Measurements from ENCODE around the gene EN1.

The EN1 gene

DNA sequence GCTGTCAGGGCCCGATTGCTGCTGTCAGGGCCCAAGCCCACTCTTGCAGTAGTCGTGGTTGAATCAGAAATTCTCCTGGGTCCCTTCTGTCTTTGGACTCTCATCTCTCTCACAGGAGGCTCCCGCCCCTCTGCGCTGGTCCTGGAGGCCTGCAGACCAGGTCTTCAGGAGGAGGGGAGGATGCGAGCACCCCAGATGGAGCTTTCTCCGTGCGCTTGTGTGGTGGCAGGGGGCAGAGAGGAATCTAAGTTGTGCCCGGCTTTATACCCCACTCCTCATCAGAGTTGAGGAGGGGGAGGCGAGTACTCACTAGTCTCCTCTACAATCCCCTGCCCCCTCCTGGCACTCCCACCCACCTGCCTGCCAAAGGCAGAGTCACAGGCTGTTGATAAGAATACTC is 10.4 kb downstream of the EN1 start:
- peaks cover 0 to 100% of the 10 kb centered on the region in 2 donors for H3K27me3 ChIP-seq
- no peak for TF ChIP-seq CTCF (IDR thresholded peaks at IDR 0.05)

DNA sequence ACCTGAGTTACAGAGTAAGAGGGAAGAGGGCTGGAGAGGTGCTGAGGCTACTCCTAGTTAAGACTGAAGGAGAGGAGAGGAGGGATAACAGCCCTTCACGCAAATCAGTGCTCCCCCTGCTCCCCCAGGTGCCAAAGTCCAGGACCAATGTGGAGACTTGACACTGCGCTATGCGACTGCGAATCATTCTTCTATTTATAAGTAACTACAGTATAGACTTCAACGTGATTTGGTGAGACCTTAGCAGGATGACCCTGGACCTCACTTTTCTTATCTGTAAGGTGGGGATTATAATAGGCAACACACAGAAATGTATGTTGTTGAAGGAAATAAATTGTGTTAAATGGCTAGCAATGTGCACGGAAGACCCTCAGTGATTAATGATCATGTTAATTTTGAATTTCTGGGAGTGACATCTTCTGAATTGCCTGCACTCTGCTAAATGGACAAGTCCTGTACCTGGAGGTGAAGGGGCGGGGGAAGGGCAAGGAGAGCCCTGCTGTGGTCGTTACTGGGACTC is 11.0 kb downstream of the EN1 start:
- peaks cover 0 to 99% of the 10 kb centered on the region in 2 donors for H3K27me3 ChIP-seq

More for the DNA sequence above, 10.4 kb downstream of the EN1 start:
- Histone ChIP-seq H3K9me3 (no peaks in the 10 kb centered on the region), H3K4me3 (no peak overlapping the region), H3K27ac (no peak overlapping the region), H3K4me1 (peaks cover 0 to 28% (median 19%) of the 10 kb centered on the region in 4 donors), H3K36me3 (no peaks in the 10 kb centered on the region)
- intact Hi-C loops (cut with DNase I; ENCODE audit: low total_unique reads) = no loop called here
- DNase-seq = no peak

DNA sequence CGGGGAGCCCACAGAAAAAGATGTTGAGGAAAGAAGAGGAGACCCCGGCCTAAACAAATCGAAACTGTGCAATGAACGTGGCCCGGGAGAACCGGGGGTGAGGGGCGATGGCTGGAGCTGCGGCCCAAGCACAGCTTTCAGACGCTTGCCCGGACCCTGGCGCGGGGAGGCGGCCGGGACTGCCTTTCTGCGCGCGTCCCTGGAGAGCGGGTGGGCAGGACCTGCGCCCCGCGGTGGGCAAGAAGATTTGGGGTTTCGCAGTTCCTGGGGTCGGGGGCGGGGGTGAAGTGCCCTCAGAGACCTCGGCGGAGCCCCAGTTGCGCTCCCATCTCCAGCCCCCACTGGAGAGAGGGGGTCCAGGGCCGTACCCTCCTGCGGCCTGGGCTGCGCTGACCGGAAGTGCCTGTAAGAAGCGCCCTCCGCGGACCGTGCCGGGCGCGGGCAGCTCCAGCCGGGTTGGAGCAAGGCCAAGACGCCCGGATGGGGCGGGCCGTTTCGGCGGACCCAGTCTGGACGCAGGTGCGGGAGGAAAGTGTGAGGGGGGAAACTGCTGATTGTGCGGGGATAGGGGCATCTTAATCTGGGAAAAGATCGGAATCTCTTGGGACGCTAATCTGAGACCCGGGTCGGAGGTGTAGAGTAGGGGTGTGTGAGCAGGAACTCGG is 11.6 kb downstream of the EN1 start:
- intact Hi-C loops (cut with DNase I; ENCODE audit: low total_unique reads) = no loop called here
- H3K9me3 ChIP-seq = no peaks in the 10 kb centered on the region
- no peak for DNase-seq
- H3K4me1 ChIP-seq = peaks cover 0 to 21% (median 17%) of the 10 kb centered on the region in 4 donors
- no peak overlapping the region for H3K27ac ChIP-seq
- peaks cover 0 to 95% of the 10 kb centered on the region in 2 donors for H3K27me3 ChIP-seq
- H3K4me3 ChIP-seq = peak overlapping the region; percentile 39 to 54
- H3K36me3 ChIP-seq = no peaks in the 10 kb centered on the region
- no peak for TF ChIP-seq CTCF (IDR thresholded peaks at IDR 0.05)

More for the DNA sequence above, 11.0 kb downstream of the EN1 start:
- Histone ChIP-seq H3K4me1 (peaks cover 0 to 22% (median 17%) of the 10 kb centered on the region in 4 donors), H3K36me3 (no peaks in the 10 kb centered on the region), H3K9me3 (no peaks in the 10 kb centered on the region), H3K27ac (no peak overlapping the region), H3K4me3 (peak overlapping the region; percentile 39 to 54)
- intact Hi-C loops (cut with DNase I; ENCODE audit: low total_unique reads) = no loop called here
- DNase-seq = no peak
- TF ChIP-seq CTCF (IDR thresholded peaks at IDR 0.05) = no peak

DNA sequence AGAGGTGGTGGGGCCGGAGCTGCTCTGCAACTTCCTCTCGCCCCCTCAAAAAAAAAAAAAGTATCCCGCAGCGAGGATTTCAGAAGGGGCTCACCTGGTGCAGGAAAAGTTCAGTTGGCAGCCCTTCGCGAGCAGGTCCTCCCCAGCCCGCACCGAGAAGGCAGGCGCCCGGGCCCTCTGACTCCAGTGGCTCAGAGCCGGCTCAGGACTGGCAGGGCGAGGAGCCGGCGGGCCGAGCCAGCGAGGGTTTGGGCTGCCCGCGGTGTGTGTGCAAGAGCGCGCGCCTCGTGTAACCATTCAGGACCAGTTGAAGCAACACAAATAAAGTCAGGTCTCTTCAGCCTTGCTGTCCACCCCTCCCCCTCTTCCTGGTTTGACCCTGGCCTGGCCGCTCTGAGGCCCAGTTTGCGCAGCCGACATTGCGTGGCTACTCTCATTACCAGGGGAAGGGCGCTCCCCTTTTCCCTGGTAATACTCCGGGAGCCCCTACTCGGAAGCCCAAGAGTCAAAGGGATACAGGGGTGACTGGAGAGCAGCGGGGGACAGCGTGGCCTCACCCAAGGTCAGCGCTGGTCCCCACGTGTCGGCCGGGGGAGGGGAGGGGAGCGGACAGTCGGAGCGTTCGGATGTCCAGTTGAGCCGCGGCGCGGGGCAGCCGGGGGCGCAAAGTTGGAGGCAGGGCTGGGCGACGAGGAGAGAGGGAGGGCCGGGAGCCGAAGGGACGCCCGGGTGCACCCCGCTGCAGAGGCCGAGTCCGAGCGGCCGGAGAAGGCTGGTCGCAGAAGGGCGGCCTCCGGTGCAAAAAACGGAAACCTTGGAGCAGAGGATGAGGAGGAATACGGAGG is 12.3 kb downstream of the EN1 start:
- Histone ChIP-seq H3K4me1 (peaks cover 0 to 21% (median 17%) of the 10 kb centered on the region in 4 donors), H3K27ac (no peak overlapping the region), H3K36me3 (no peaks in the 10 kb centered on the region), H3K27me3 (peaks cover 0 to 92% of the 10 kb centered on the region in 2 donors), H3K4me3 (peak overlapping the region; percentile 39 to 54), H3K9me3 (no peaks in the 10 kb centered on the region)
- intact Hi-C loops (cut with DNase I; ENCODE audit: low total_unique reads) = no loop called here
- DNase-seq = no peak
- no peak for TF ChIP-seq CTCF (IDR thresholded peaks at IDR 0.05)

DNA sequence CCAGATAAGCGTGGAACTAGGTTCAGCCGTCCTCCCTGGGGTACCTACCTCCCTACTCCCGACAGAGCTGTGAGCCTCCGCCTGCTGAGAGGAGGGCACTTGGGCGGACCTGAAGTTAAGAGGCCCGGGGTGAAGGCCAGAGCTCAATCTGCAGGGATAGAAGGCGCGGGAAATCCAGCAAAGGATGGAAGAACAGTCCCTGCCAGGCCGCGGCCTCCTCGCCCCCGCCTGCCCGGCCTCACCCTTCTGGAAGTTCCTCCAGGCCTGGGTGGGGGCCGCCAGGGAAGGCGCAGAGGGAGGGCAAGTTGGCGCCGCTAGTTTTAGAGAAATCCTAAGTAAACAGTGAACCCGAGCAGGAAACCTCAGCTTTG is 13.0 kb downstream of the EN1 start:
- Histone ChIP-seq H3K27me3 (peaks cover 0 to 90% of the 10 kb centered on the region in 2 donors), H3K4me3 (no peak overlapping the region), H3K36me3 (no peaks in the 10 kb centered on the region), H3K9me3 (no peaks in the 10 kb centered on the region), H3K27ac (no peak overlapping the region), H3K4me1 (peaks cover 0 to 21% (median 17%) of the 10 kb centered on the region in 4 donors)
- DNase-seq = no peak
- intact Hi-C loops (cut with DNase I; ENCODE audit: low total_unique reads) = no loop called here
- TF ChIP-seq CTCF (IDR thresholded peaks at IDR 0.05) = no peak
